COR-L47 (cell line): Measurements from ENCODE around the gene TLK1.
"Not testable (repeated sequence)": the region's sequence is repeated elsewhere in the genome, so short reads cannot be mapped to it uniquely, and the experiment has no call there.

Source experiments
- DNase-seq: peaks from one replicate; lab custom pipeline; 2025; lab: John Stamatoyannopoulos, UW

The TLK1 gene

GRCh38 chr2:171142398-171142797 lies 18.3 kb downstream of the TLK1 start:
- DNase-seq = no peak

DNA sequence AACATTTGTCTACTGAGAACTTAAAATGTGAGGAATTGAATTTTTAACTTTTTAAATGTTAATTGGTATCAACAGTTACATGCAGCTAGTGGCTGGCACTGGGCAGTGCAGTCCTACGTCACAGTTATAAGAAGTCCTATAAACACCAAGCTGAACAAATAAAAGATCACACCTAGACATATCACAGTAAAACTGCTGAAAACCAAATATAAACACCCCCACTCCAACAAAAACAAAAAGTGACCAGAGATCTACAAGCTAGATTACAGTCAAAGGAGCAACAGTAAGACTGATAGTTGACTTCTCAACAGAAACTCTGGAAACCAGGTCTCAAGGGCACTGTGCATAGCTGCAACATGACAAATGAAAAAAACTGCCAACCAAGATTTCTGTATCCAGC lies 19.4 kb downstream of the TLK1 start:
- no peak for DNase-seq

DNA sequence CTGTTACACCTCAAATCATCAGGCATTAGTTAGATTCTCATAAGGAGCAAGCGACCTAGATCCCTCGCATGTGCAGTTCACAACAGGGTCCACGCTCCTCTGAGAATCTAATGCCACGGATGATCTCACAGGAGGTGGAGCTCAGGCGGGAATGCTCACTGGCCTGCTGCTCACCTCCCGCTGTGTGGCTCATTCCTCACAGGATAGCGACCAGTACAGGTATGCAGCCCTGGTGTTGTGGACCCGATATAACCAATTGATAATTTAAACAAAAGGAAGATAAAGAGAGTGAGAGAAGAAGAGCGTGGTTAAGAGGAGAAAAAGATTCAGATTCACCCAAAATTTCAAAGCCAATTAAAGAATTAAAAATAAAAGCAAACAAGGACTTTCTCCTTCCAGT lies 20.8 kb downstream of the TLK1 start:
- DNase-seq = no peak

- DNase-seq = no peak
Observed at GRCh38 chr2:171136024-171136423, 24.7 kb downstream of the TLK1 start.

- no peak for DNase-seq
Observed at GRCh38 chr2:171134624-171135230, 26.0 kb downstream of the TLK1 start.

GRCh38 chr2:171132086-171132485 lies 28.6 kb downstream of the TLK1 start:
- no peak for DNase-seq

- no peak for DNase-seq
Observed at GRCh38 chr2:171128461-171128860, 32.2 kb downstream of the TLK1 start.

DNA sequence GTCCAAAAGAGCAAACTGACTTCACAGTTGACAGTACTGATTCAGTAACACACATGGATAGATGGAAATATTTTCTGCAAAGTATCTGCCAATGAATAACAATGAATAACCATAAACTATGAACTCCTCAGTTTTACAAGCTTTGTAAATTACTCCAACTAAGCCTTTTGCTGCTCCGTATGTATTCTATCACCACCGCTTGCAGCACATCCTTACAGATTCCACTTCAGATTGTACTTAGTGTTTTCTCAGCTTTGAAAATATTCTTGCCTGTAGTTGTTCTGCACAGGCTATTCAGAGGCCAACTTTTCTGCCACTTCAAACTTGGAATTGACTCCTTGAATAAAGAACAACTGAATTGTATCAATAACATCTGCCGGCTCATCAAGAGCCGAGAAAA lies 36.2 kb downstream of the TLK1 start:
- no peak for DNase-seq

DNA sequence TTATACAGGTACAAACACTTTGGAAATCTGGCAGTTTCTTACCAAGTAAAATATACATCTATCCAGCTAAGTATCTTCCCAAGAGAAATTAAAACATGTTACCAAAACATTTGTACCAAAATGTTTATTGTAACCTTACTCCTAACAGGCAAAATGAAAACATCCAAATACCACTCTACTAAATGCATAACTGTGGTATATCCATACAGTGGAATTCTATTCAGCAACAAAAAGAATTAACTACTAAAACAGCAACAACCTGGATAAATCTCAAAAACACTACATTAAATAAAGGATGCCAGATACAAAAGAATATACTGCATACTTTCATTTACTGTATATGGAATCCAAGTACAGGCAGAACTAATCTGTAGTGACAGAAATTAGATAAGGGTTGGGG lies 51.1 kb downstream of the TLK1 start:
- no peak for DNase-seq

GRCh38 chr2:171109020-171109419 lies 51.7 kb downstream of the TLK1 start:
- no peak for DNase-seq

DNA sequence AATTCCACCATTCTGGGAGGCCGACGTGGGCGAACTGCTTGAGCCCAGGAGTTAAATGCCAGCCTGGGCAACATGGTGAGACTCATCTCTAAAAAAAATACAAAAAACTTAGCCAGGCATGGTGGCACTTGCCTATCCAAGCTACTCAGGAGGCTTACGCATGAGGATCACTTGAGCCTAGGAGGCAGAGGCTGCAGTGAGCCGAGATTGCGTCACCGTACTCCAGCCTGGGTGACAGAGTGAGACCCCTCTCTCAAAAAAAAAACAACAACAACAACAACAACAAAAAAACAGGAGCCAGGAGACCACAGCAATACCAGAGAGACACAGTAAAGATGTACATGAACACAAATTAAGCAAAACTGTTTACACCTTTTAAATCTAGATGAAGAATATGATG lies 52.9 kb downstream of the TLK1 start:
- DNase-seq = no peak

- no peak for DNase-seq
Observed at GRCh38 chr2:171104379-171104778, 56.3 kb downstream of the TLK1 start.

- DNase-seq = no peak
Observed at GRCh38 chr2:171102802-171103201, 57.9 kb downstream of the TLK1 start.

DNA sequence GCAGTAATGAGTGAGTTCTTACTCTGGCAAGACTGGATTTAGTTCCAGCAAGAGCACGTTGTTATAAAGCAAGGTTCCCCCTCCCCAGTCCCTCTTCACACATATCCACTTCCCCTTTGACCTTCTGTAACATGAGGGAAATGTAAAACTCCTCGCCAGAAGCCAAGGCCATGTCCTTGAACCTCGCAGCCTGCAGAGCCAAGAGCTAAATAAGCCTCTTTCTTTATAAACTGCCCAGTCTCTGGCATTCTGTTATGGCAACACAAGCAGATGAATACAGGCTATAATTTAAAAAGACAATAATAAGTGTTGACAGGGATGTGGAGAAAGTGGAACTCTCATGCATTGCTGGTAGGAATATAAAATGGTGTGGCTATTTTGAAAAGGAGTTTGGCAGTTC lies 60.3 kb downstream of the TLK1 start:
- DNase-seq = no peak

GRCh38 chr2:171098607-171099006 lies 62.1 kb downstream of the TLK1 start:
- no peak for DNase-seq

- DNase-seq = no peak
Observed at GRCh38 chr2:171095014-171095582, 65.6 kb downstream of the TLK1 start.

- DNase-seq = not testable (repeated sequence)
Observed at GRCh38 chr2:171091517-171091916, 69.2 kb downstream of the TLK1 start.

DNA sequence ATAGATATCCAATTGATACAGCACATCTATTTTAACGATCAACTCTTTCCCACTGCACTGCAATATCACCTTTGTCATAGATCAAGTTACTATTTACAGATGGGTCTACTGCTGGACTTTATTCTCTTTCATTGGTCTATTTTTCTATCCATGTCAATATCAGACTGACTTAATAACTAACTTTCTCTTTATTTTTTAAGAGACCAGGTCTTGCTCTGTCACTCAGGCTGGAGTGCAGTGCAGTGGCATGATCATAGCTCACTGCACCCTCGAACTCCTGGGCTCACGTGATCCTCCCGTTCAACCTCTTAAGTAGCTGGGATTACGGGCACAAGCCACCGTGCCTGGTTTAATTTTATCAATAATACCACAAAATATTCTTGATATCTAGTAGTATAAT lies 71.2 kb downstream of the TLK1 start:
- no peak for DNase-seq

- no peak for DNase-seq
Observed at GRCh38 chr2:171088057-171088834, 72.4 kb downstream of the TLK1 start.

DNA sequence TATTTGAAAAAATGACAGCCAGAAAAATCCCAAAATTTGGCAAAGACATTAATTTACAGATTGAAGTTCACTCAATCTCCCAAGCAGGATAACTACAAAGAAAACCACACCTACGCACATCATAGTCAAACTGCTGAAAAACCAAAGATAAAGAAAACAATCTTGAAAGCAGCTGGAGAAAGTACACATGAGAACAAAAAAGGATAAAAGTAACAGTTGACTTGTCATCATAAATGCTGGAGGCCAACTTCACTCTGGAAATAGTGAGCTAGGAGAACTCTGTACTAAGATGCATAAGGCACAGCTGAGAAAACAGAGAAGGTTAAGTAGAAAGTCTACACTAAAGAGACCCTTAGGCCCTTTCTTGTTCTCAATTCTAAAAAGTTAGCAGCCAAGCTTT lies 73.1 kb downstream of the TLK1 start:
- DNase-seq = no peak

- DNase-seq = no peak
Observed at GRCh38 chr2:171086352-171087290, 74.1 kb downstream of the TLK1 start.

DNA sequence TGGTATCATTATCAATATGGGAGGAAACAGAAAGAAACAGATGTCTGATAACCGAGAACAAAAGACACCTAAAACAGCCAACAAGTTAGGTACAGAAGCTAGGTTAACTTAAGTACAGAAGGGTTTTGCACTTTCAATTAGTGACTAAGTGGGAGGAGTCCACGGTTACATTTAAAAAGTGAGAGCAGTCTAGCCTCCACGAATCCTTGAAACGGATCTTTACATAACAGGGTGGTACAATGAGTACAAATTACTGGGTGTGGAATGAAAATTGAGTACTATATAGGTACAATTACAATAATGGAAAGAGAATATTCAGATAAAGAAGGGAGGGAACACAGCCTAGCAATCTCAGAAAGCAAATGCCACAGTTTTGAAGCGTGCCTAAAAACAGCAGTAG lies 76.6 kb downstream of the TLK1 start:
- DNase-seq = no peak
